Progenitor cell of endocrine pancreas (in vitro differentiated cells): ENCODE data around the gene STARD13. TPM values are rescaled to one million over a fixed set of nuclear protein-coding genes. Genes with fewer than 3 reads are reported as not detected.

Experiments used
- DNase-seq: peaks from one replicate; pipeline ENCODE4 v3.0.0; 2021; ENCODE audit warnings: low spot score; ENCODE audit not compliant: unreplicated experiment
- H3K27ac Mint-ChIP-seq: 2 replicates; pipeline ENCODE4 v1.8.0; 2021; ENCODE audit warnings: mild to moderate bottlenecking, moderate library complexity, mixed read lengths
- H3K27me3 Mint-ChIP-seq: 2 replicates; pipeline ENCODE4 v1.8.0; 2021; ENCODE audit warnings: mixed read lengths
- H3K36me3 Mint-ChIP-seq: 2 replicates; pipeline ENCODE4 v1.8.0; 2022; ENCODE audit warnings: mixed read lengths; ENCODE audit not compliant: insufficient read depth
- H3K4me1 Mint-ChIP-seq: 2 replicates; pipeline ENCODE4 v1.8.0; 2021; ENCODE audit warnings: low read depth, mixed read lengths
- H3K4me3 Mint-ChIP-seq: 2 replicates; pipeline ENCODE4 v1.8.0; 2021; ENCODE audit warnings: low read depth, mild to moderate bottlenecking, moderate library complexity, mixed read lengths
- H3K9me3 Mint-ChIP-seq: 2 replicates; pipeline ENCODE4 v1.8.0; 2021; ENCODE audit warnings: low read depth, mixed read lengths
- total RNA-seq: library from RNA; stranded (reverse); gene quantifications from 2 replicates; pipeline ENCODE4 v1.2.1, GENCODE V29; 2021
- TF ChIP-seq, protein P1 (sequence below): fragments of 200-600 bp; sonication (generic); IDR thresholded peaks from one replicate; pipeline ENCODE4 v1.5.0; 2021; ENCODE audit warnings: antibody characterized with exemption, mild to moderate bottlenecking; ENCODE audit not compliant: unreplicated experiment

Gene STARD13
- total RNA-seq, 1 donor from 2014 or later = 11.7 TPM

DNA sequence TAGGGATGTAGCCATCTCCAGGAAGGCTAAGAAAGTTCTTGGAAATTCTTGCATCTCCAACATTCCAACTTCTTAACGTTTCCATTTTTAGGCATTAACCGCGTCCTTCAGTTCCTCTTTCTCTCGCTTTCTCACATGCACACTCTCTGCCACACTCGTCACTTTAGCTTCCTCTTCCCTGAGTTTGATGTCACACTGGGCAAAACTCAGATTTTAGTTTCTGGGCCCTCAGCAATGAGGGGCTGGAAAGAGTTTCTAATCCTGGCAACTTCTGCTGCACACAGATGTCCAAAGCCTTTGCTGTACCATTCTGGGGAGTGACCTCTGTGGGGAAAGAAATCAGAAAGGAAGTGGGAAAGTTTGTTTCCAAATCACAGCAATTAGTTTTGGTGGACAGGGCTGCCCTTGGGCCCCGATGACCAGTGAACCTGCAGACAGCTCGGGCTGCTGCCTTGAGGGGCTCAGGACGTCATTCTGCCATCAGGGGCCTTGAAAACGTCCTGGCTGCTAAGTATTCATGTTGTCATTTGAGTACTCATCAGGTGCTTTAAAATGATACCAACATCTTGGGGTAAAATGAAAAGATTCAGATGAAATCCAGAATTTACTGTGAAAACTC is 180.1 kb downstream of the STARD13 start:
- peaks cover 3% of the 10 kb centered on the region for H3K27me3 Mint-ChIP-seq
- H3K9me3 Mint-ChIP-seq = no peaks in the 10 kb centered on the region
- TF ChIP-seq, protein P1, sequence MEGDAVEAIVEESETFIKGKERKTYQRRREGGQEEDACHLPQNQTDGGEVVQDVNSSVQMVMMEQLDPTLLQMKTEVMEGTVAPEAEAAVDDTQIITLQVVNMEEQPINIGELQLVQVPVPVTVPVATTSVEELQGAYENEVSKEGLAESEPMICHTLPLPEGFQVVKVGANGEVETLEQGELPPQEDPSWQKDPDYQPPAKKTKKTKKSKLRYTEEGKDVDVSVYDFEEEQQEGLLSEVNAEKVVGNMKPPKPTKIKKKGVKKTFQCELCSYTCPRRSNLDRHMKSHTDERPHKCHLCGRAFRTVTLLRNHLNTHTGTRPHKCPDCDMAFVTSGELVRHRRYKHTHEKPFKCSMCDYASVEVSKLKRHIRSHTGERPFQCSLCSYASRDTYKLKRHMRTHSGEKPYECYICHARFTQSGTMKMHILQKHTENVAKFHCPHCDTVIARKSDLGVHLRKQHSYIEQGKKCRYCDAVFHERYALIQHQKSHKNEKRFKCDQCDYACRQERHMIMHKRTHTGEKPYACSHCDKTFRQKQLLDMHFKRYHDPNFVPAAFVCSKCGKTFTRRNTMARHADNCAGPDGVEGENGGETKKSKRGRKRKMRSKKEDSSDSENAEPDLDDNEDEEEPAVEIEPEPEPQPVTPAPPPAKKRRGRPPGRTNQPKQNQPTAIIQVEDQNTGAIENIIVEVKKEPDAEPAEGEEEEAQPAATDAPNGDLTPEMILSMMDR = no peak
- peaks cover 4% of the 10 kb centered on the region for H3K36me3 Mint-ChIP-seq
- no peaks in the 10 kb centered on the region for H3K4me1 Mint-ChIP-seq
- no peak overlapping the region for H3K27ac Mint-ChIP-seq
- H3K4me3 Mint-ChIP-seq = no peak overlapping the region
- DNase-seq = no peak

DNA sequence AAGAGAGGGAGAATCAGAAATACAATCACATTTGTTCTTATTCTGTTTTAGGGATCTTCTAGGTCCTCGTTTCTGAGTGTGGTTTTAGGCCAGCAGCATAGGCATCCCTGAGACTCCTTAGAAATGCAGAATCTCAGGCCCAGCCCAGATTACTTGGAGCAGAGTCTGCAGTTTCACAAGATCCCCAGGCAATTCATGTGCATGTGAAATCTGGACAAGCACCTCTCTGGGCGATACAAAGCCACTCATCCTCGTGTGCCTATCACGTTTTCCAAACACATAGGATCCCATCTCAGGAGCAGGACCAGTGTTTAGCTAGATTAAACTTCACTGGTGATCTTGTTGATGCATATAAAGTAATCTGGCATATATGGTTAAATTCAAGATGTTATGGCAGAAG is 182.1 kb downstream of the STARD13 start:
- no peak for DNase-seq
- TF ChIP-seq, protein P1 = no peak
- Mint-ChIP-seq H3K27me3 (peaks cover 5% of the 10 kb centered on the region), H3K9me3 (peaks cover under 1% of the 10 kb centered on the region), H3K4me1 (no peaks in the 10 kb centered on the region), H3K4me3 (no peak overlapping the region), H3K27ac (no peak overlapping the region), H3K36me3 (peaks cover 4% of the 10 kb centered on the region)

DNA sequence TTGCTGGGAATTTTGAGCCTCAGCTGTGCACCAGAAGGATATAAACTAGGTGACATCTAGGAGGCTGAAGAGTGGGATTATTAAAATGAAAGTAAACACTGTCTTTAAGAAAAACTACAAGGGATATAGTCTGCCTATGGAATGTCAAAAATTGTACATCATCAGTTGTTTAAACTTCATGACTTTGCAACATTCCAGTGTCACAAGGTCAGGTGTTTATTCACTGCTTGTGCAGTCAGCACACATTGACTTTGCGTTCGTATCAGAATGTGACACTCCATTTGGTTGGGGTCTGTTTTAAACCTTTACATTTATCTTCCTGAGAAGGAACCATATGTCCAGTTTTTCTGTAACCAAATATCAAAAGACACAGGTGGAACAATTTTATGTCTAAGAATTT is 183.7 kb downstream of the STARD13 start:
- H3K4me1 Mint-ChIP-seq = no peaks in the 10 kb centered on the region
- no peak overlapping the region for H3K27ac Mint-ChIP-seq
- no peak for DNase-seq
- TF ChIP-seq, protein P1 = no peak
- H3K9me3 Mint-ChIP-seq = peaks cover 6% of the 10 kb centered on the region
- H3K27me3 Mint-ChIP-seq = peaks cover 2% of the 10 kb centered on the region
- H3K36me3 Mint-ChIP-seq = peaks cover 4% of the 10 kb centered on the region
- no peak overlapping the region for H3K4me3 Mint-ChIP-seq

DNA sequence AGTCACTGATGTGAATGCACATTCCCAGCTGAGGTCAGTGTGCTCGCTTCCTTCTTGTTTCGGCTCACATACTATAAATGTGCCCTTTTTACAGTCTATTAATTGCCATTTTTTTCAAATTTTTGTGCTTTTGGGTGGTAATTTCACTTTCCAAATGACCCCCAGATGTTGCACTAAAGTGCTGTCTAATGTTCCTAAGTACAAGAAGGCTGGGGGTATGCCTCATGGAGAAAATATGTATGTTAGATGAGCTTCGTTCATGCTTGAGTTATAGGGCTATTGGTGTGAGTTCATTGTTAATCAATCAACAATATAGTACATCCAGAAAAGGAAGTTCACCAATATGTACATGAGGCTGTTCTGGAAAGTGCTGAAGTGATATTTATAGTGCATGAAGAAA is 184.7 kb downstream of the STARD13 start:
- no peak overlapping the region for H3K4me3 Mint-ChIP-seq
- H3K27me3 Mint-ChIP-seq = peaks cover 2% of the 10 kb centered on the region
- H3K4me1 Mint-ChIP-seq = no peaks in the 10 kb centered on the region
- peaks cover 6% of the 10 kb centered on the region for H3K9me3 Mint-ChIP-seq
- DNase-seq = no peak
- no peak overlapping the region for H3K27ac Mint-ChIP-seq
- TF ChIP-seq, protein P1 = no peak
- peaks cover 2% of the 10 kb centered on the region for H3K36me3 Mint-ChIP-seq

DNA sequence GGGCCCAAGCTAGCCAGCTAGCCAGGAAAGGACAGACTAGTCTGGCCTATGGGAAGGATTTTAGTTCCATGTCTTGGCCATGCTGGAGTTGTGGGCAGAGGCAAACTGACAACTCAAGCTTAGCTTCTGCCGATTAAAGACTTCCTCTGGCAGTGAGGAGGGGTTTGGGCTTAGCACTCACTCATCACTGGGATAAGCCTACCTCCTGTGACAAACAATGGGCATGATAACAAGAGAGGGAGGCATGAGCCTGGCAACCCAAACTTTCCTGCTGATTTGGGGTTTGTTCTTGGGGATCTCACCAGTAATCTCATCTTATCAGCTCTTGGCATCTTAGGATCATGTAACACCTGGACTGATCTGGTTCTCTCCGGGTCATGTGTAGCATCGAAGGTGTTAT is 185.7 kb downstream of the STARD13 start:
- Mint-ChIP-seq H3K4me3 (no peak overlapping the region), H3K4me1 (no peaks in the 10 kb centered on the region), H3K9me3 (peaks cover 6% of the 10 kb centered on the region), H3K27me3 (peaks cover 2% of the 10 kb centered on the region), H3K36me3 (no peaks in the 10 kb centered on the region), H3K27ac (no peak overlapping the region)
- TF ChIP-seq, protein P1 = no peak
- DNase-seq = no peak
